ENCODE data around the gene PACS2.

Gene PACS2

DNA sequence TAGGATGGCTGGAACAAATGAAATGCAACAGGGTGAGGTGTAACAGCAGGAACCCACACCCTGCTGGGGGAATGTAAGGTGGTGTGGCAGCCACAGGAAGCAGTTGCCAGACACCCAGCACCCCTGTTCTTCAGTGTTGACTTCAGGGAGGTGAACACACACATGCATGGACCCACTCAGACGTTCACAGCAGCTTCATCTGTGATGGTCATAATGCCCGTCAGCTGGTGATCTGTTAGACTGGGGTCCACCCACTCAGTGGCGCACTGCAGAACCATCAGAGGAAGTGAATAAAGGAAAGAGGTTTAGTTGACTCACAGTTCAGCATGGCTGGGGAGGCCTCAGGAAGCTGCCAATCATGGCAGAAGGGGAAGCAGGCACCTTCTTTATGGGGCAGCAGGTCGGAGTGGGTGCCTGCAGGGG, 61.1 kb downstream of the PACS2 start:
- no peak for DNase-seq

DNA sequence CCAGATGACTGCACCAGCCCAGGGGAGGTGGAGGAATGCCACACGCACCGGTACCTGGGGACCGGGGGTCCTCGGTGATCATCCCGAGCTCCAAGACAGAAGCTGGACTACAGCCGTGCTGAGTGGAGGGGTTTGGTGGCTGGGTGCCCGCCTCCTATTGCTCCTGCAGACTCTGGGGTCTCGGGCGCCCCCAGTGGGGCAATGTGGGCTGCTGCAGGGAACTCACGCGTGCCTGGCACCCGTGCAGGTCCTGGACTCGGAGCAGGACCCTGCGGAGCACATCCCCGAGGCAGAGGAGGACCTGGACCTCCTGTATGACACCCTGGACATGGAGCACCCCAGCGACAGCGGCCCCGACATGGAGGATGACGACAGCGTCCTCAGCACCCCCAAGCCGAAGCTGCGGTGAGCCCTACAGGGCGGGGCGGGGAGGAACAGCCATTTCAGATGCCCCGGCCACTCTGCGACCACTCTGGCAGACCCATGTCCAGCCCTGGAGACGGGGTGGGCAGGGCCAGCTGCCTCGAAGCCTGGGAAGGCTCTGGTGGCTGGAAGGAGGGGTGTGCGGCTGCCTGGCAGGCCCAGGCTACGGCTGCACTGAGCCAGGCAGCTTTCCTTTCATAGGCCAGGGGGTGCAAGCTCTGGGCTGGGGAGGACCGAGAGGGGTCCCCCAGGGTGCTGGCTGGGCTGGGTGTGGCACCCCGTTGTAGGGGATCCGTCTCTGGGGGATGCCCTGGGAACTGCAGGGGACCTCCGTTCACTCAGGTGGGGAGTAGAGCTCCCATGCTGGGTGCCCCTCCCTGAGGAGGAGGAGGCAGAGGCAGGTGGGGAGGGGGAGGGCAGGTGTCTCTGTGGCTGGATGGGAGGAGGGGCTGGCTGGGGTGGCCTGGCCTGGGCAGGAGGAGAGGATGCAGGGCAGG, 62.2 kb downstream of the PACS2 start:
- DNase-seq, result no peak

- no peak for DNase-seq
Measured at GRCh38 chr14:105377555-105378182, 63.1 kb downstream of the PACS2 start.

DNA sequence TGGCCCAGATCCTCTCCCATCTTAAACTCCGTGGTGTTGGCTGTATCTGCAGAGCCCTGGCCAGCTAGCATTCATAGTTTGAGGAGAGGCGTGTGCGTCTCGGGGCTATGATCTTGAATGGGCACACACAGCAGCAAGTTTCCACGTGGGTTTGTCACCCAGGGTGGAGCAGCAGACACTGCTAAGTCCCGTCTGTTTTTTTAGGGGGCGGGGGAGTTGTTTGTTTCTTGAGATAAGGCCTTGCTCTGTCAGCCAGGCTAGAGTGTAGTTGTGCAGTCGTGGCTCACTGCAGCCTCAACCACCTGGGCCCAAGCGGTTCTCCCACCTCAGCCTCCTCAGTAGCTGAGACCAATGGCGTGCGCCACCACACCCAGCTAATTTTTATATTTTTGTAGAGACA, 63.7 kb downstream of the PACS2 start:
- no peak for DNase-seq

GRCh38 chr14:105378873-105379685, 64.5 kb downstream of the PACS2 start:
- DNase-seq, result no peak

DNA sequence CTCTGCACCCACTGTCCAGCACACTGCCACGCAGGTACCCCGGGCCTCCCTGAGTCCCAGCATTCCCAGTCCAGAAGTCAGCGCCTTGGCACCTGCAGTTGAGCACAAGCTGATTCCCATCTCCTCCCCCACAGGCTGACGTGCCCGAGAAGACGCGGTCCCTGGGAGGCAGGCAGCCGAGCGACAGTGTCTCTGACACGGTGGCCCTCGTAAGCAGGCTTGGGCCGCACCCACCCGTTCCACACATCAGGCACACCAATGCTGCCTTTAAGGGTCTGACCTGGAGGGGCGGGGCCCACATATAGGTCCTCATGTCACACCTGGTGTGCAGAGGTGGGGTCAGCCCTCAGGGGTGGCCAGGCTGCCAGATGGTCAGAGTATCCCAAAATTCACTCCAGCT, 65.4 kb downstream of the PACS2 start:
- no peak for DNase-seq

DNA sequence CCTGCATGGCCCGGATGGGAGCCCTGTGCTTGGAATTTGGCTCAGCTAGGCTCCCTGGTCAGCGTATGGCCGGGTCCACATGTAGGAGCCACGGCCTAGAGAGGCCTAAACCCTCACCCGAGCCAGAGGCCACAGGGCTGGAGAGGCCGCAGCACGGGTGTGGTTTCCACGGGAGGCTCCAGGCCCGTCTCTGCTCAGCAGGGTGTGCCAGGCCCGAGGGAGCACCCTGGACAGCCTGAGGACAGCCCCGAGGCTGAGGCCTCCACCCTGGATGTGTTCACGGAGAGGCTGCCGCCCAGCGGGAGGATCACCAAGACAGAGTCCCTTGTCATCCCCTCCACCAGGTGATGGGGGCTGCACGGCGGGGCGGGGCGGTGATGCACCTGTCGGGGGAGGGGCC, 66.2 kb downstream of the PACS2 start:
- no peak for DNase-seq

- no peak for DNase-seq
Measured at GRCh38 chr14:105381446-105382342, 67.1 kb downstream of the PACS2 start.

GRCh38 chr14:105382343-105383082, 68.0 kb downstream of the PACS2 start:
- no peak for DNase-seq

- DNase-seq, result no peak
Measured at GRCh38 chr14:105383083-105383730, 68.7 kb downstream of the PACS2 start.

DNA sequence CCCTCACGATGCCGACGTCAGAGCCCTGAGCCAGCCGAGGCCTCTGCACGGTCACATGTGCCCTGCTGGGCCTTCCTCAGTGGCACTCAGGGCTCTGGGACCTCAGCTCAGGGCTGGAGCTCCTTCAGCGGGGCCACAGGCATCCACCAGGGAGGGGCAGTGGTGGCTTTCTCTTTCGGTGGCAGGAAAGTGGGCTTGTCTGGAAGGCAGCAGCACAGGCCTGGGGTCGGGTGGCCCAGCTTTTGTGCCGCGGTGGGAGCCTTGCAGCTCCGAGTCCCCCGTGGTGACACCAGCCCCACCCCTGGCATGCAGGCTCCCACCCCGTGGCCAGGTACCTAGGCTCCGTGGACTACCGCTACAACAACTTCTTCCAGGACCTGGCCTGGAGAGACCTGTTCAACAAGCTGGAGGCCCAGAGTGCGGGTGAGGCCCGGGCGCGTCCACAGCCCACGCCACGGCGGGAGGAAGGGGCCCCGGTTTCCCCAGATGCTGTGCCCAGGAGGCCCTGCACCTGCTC, 69.6 kb downstream of the PACS2 start:
- no peak for DNase-seq

DNA sequence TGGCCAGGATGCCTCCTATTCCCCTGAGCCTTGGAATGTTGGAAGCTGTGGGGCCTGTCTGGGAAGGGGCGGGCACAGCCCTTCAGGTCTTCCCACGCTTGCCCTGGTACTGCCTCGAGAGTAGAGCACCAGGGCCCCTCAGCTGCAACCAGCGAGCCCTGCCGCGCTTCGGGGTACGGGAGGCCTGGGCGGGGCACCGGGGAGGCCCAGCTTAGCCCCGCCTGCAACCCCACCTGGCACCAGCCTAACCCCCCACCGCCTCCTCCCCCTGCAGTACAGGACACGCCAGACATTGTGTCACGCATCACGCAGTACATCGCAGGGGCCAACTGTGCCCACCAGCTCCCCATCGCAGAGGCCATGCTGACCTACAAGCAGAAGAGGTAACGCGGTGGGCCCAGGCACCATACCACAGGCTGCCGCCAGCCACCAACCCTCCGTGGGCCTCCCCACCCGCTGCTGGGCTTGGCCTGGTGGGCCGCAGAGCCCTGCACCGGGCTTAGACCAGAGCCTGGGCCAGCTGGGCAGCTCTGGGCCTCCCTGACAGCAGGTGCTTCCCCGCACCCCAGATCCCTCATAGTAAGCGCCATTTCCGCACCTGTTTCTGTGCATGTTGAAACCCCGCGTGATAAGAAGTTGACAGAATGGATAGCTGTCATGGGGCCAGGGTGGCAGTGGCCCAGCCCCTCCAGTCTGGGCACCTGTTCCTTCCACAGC, 70.2 kb downstream of the PACS2 start:
- DNase-seq, result no peak

DNA sequence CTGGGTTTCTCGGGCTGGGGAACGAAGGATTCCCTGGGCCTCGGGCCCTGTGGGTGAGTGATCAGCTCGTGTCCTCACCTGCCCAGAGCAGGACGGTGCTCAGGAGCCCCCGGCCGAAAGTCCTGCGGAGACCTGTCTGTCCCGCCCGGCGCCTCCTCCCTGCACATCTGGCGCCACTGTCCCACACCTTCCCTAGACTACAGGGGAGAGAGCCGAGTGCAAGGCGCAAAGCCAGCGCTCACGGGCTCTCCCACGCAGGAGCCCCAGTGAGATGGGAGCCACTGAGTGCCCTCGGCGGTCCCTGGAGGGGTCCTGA, 70.7 kb downstream of the PACS2 start:
- no peak for DNase-seq

- DNase-seq, result no peak
Measured at GRCh38 chr14:105385698-105386365, 71.3 kb downstream of the PACS2 start.

- no peak for DNase-seq
Measured at GRCh38 chr14:105386581-105387529, 72.3 kb downstream of the PACS2 start.

- no peak for DNase-seq
Measured at GRCh38 chr14:105387530-105387922, 73.0 kb downstream of the PACS2 start.

- DNase-seq, result no peak
Measured at GRCh38 chr14:105388110-105388951, 73.8 kb downstream of the PACS2 start.

DNA sequence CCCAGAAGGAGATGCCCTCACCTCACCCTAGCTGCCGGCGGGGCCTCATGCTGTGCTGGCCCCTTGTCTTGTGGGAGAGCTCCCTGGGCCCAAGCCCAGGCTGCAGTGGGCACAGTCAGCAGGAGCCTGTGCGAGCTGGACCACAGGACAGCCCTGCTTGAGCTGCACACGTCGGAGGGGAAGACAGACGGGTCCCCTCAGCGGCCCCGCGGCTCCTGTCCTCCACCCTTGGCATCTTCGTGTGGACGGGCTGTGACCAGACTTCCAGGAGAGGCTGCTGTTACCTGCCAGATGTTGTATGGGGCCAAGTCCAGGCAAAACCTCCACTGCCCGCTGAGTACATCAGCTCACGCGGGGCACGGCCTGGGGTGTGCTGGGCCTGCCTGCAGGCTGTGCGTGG, 74.4 kb downstream of the PACS2 start:
- no peak for DNase-seq

All from NCI-H2029 (cell line).